Transverse colon (tissue), 3 donors: ENCODE measurements around the gene ARHGAP5.

Experiments
- CTCF ChIP-seq, 5 experiments: fragments of 200-600 bp in 3 of 5; fragments of 450-650 bp in 2 of 5; sonication (generic) in 3 of 5; IDR thresholded peaks; 1 replicate in 2 of 5; 2 replicates in 3 of 5; pipeline ENCODE4 v1.5.1; 2016 to 2017; ENCODE audit warnings: antibody characterized with exemption in 5 of 5, inconsistent platforms in 3 of 5, mild to moderate bottlenecking in 2 of 5, moderate library complexity in 1 of 5
- POLR2A ChIP-seq: fragments of 450-650 bp; IDR thresholded peaks from one replicate; pipeline ENCODE4 v1.6.1; 2016; ENCODE audit warnings: antibody characterized with exemption, mild to moderate bottlenecking, moderate library complexity

- TF ChIP-seq CTCF (IDR thresholded peaks at IDR 0.05) (no peak), POLR2A (no peak)
Observed at GRCh38 chr14:32047791-32048190, 29.3 kb upstream of the ARHGAP5 start.
